ENCODE results near the gene RCVRN. TPM values are rescaled to one million over a fixed set of nuclear protein-coding genes. Genes with fewer than 3 reads are reported as not detected.
A peak's percentile ranks its signal among the peaks of the same experiment; 100 is the strongest.

Gene RCVRN
- polyA plus RNA-seq, 6 donors from 2014 or later: not detected

DNA sequence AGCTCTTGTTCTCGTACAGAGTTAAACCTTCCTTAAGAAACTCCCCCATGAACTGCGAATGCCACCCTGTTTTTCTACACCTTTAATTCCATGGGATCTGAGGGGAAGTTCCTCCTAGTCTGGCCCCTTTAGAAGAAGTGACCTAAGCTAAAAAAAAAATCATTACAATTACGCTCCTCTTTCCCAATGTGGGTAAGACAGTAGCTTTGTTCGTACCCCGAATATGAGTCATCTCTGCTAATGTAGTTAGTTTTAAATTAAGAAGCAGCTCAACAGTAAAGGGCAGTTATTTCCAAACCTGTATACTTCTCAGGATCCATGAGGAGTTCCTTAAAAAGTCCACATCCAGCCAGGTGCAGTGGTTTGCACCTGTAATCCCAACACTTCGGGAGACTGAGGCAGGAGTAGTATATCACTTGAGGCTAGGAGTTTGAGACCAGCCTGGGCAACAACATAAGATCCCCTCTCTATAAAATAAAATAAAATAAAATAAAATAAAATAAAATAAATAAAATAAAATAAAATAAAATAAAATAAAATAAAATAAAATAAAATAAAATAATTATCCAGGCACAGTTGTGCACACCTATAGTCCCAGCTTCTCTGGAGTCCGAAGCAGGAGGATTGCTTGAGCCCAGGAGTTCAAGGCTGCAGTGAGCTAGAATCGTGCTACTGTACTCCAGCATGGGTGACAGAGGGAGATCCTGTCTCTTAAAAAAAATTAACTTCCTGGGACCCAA lies 26.1 kb downstream of the RCVRN start:
- H3K9me3 Mint-ChIP-seq: peaks cover 4 to 30% (median 16%) of the 10 kb centered on the region in 7 donors
- H3K4me1 Mint-ChIP-seq: peaks cover 0 to 5% (median 0%) of the 10 kb centered on the region in 3 donors
- H3K27me3 Mint-ChIP-seq: peaks cover 10 to 21% (median 15%) of the 10 kb centered on the region in 3 donors
- no peak overlapping the region for H3K27ac Mint-ChIP-seq
- ATAC-seq (ENCODE audit: low read depth in 2 of 2) (no peak), DNase-seq (no peak)
- H3K36me3 Mint-ChIP-seq: peaks cover 0 to 10% of the 10 kb centered on the region in 2 donors
- no peak overlapping the region for H3K4me3 Mint-ChIP-seq

DNA sequence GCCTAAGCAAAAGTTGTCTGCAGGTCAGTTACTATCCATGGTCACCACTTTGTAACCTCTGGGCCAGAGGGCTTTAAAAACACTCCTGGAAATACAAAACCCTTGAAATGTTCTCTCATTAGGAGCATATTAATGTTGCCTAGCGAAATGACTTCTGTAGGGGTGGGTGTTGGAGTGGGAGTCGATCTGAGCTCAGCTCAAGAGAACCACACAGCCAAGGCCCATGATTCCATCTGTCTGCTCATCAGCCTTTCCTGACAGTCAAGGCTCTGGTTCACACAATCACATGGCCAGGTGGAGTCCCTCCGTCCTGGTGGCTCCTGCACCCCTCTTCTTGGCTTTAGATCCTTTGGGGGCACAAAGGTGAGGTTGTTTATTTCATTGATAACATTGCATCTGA lies 26.7 kb downstream of the RCVRN start:
- no peak for DNase-seq
- Mint-ChIP-seq H3K4me3 (no peak overlapping the region), H3K4me1 (peaks cover 0 to 5% (median 0%) of the 10 kb centered on the region in 3 donors), H3K27ac (no peak overlapping the region), H3K36me3 (peaks cover 0 to 6% of the 10 kb centered on the region in 2 donors), H3K27me3 (peaks cover 10 to 21% (median 15%) of the 10 kb centered on the region in 3 donors), H3K9me3 (peaks cover 4 to 24% (median 13%) of the 10 kb centered on the region in 7 donors)
- ATAC-seq (ENCODE audit: low read depth in 2 of 2): no peak

DNA sequence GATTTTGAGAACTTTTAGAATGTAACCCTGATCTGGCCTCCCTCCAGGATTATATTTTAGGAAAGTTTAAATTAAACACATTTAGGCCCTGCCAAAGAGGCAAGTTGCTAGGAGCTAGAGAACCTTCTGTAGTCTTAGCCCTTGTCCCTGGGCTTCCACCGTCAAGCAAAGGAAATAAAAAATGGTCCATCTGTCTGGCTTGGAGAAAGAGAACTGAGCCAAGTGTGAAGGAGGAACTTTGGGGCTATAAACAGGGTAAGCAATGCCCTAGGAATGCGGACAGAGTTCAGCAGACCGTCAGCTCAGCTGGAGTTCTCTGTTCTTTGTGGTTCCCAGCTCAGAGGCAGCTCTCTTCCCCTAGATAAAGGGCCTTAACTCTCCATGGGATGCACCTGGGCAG lies 29.6 kb downstream of the RCVRN start:
- Mint-ChIP-seq H3K27ac (no peak overlapping the region), H3K9me3 (peaks cover 0 to 5% (median under 1%) of the 10 kb centered on the region in 7 donors), H3K4me1 (peaks cover 0 to under 1% (median 0%) of the 10 kb centered on the region in 3 donors), H3K27me3 (peaks cover 21 to 23% (median 22%) of the 10 kb centered on the region in 3 donors), H3K4me3 (no peak overlapping the region), H3K36me3 (no peaks in the 10 kb centered on the region)
- ATAC-seq (ENCODE audit: low read depth in 2 of 2): no peak
- no peak for DNase-seq

DNA sequence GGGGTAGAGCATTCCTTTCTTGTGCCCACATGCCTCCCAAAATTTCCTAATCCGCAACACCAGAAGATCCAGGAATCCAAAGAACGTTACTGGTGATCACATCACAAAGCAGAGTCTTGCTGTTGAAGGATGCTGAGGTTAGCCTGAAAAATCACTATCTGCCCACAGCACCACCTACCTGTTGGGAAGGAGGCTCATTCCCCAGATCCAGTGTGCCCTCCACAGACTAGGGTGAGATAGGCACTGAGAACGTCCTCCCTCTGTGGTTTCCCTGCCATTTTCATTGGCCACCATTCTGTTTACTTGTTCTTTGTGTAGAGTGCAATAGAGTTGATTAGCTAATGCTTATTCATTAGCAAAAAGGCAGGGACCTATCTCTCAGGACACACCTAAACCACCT lies 30.3 kb downstream of the RCVRN start:
- peaks cover 0 to 3% (median 0%) of the 10 kb centered on the region in 7 donors for H3K9me3 Mint-ChIP-seq
- no peaks in the 10 kb centered on the region for H3K36me3 Mint-ChIP-seq
- no peak for DNase-seq
- ATAC-seq (ENCODE audit: low read depth in 2 of 2): no peak
- no peak overlapping the region for H3K4me3 Mint-ChIP-seq
- peaks cover 19 to 24% (median 21%) of the 10 kb centered on the region in 3 donors for H3K27me3 Mint-ChIP-seq
- no peak overlapping the region for H3K27ac Mint-ChIP-seq
- H3K4me1 Mint-ChIP-seq: no peaks in the 10 kb centered on the region

DNA sequence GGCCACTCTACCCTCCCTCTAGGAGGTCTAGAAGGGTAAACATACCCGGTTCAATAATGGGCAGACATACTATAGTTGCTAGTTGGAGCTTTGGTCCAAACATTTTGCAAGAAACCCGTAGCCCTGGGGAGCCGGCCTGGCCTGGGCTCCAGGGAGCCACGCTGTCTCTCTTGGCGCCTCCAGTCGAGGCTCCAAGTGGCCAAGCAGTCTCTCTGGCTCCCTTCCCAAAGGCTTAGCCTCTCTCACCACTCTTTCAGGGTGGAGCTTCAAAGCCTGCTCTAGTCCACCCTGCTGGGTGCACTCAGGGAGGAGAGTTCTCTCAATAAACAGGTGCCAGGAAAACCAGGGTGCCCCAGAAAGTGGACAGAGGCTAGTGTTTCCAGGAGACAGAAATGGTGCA lies 32.2 kb downstream of the RCVRN start:
- no peak overlapping the region for H3K4me3 Mint-ChIP-seq
- peaks cover 22 to 40% (median 27%) of the 10 kb centered on the region in 3 donors for H3K27me3 Mint-ChIP-seq
- H3K9me3 Mint-ChIP-seq: peaks cover 0 to 2% (median 0%) of the 10 kb centered on the region in 7 donors
- H3K36me3 Mint-ChIP-seq: no peaks in the 10 kb centered on the region
- H3K4me1 Mint-ChIP-seq: no peaks in the 10 kb centered on the region
- no peak overlapping the region for H3K27ac Mint-ChIP-seq
- no peak for DNase-seq
- no peak for ATAC-seq (ENCODE audit: low read depth in 2 of 2)

DNA sequence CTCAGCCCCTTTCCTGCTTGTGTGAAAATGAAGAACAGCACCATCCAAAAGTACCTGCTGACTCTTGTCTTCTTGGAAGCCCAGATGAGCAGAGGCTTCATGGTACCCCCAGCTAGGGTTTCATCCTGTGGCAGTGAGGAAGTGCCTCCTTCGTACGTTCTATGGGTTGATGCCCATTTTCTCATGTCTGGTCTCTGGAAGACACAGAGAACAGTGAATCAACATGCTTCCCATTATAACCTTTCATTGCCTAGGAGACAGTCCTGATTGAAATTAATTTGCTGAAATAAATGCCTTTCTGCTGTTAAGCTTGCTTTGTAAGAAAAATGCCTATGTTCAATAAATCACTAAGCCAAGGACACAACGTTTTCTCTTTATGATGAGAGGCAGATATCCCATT lies 36.5 kb downstream of the RCVRN start:
- no peak for ATAC-seq (ENCODE audit: low read depth in 2 of 2)
- peaks cover 0 to 8% (median 3%) of the 10 kb centered on the region in 7 donors for H3K9me3 Mint-ChIP-seq
- DNase-seq: no peak
- H3K36me3 Mint-ChIP-seq: no peaks in the 10 kb centered on the region
- peaks cover 13 to 47% (median 21%) of the 10 kb centered on the region in 3 donors for H3K27me3 Mint-ChIP-seq
- H3K4me3 Mint-ChIP-seq: no peak overlapping the region
- no peak overlapping the region for H3K27ac Mint-ChIP-seq
- H3K4me1 Mint-ChIP-seq: no peaks in the 10 kb centered on the region

DNA sequence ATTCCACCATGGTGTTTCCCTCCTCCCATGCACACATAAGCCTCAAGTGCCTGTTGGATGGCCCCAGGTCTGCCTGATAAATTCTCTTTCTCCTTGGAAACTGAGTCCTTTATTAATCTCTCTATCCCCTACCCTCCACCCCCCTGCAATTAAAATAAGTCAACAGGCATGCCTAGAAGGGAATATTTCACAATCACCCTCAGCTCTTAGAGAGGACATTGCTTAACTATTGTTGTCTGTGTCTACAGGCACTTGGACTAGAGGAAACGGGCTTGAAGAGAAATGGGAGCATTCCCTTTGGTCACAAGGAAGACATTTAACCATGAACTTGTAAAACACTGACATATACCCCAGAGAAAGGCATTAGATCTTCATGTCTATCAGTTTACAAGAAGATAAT lies 39.5 kb downstream of the RCVRN start:
- Mint-ChIP-seq H3K4me3 (no peak overlapping the region), H3K27me3 (peaks cover 14 to 38% (median 21%) of the 10 kb centered on the region in 3 donors), H3K36me3 (no peaks in the 10 kb centered on the region), H3K27ac (no peak overlapping the region), H3K4me1 (no peaks in the 10 kb centered on the region), H3K9me3 (peaks cover 6 to 30% (median 10%) of the 10 kb centered on the region in 7 donors)
- no peak for DNase-seq
- ATAC-seq (ENCODE audit: low read depth in 2 of 2): no peak

DNA sequence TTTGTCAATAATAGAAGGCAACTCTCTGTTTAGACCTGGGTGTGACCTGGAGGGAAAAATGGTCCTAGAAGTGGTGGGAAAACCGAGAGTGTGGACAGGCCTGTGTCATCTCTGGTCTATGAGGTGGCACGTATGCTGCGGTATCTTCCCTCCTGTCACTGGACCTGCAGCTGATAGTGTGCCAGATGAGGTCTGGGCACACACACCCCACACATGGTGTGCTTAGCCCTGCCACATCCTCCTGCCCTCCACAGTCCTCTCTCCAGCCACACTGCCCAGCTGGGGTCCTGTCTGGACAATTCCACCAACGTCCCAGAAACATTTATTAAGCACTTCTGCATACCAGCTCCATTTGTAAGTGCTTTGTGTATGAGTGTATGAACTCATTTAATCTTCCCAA lies 42.1 kb downstream of the RCVRN start:
- no peaks in the 10 kb centered on the region for H3K4me1 Mint-ChIP-seq
- no peaks in the 10 kb centered on the region for H3K36me3 Mint-ChIP-seq
- no peak overlapping the region for H3K27ac Mint-ChIP-seq
- H3K27me3 Mint-ChIP-seq: peaks cover 10 to 21% (median 11%) of the 10 kb centered on the region in 3 donors
- DNase-seq: no peak
- H3K9me3 Mint-ChIP-seq: peaks cover 8 to 51% (median 16%) of the 10 kb centered on the region in 7 donors
- no peak overlapping the region for H3K4me3 Mint-ChIP-seq
- no peak for ATAC-seq (ENCODE audit: low read depth in 2 of 2)

DNA sequence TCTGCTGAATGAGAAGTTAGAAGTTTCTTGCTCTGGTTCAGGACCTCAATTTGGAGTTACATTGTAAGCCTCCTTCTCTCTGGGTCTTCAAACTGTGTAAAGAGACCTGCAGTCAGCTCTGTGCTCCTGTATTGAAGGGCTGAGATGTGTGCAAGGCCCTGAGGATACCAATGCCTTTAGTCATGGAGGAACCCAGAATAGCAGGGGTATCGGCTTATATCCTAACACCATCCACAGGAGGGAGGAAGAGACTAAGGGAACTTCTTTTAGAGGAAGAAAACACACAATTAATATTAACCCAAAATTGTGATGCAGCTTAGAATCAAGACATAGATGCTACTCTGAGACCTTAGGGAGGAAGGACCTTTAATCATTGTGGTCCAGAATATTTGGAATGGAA lies 42.9 kb downstream of the RCVRN start:
- H3K9me3 Mint-ChIP-seq: peaks cover 8 to 58% (median 16%) of the 10 kb centered on the region in 7 donors

DNA sequence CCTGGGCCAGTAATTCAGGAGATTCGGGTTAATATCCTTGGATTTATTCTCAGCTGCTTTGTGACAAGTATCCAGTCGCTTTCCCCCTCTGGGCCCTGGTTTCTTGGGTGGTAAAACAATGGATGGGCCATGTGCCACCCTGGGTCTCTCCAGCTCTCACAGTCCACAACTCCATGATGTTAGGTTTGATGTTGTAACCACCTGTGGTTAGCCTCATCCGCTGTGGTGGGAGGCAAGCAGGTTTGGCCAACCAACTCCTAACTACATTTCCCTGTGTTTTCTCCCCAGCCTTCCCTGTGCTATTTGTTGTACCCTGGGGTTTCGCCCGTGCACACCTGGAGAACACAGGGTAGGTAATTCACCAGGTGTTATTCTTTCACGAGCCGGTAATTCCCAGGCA lies 44.2 kb downstream of the RCVRN start:
- DNase-seq: no peak
- Mint-ChIP-seq H3K27ac (no peak overlapping the region), H3K9me3 (peaks cover 8 to 62% (median 16%) of the 10 kb centered on the region in 7 donors)

More for the DNA sequence above, 42.9 kb downstream of the RCVRN start:
- Mint-ChIP-seq H3K4me1 (no peaks in the 10 kb centered on the region), H3K27me3 (peaks cover 7 to 16% (median 14%) of the 10 kb centered on the region in 3 donors), H3K4me3 (no peak overlapping the region), H3K36me3 (no peaks in the 10 kb centered on the region), H3K27ac (no peak overlapping the region)
- ATAC-seq (ENCODE audit: low read depth in 2 of 2): no peak
- DNase-seq: no peak

DNA sequence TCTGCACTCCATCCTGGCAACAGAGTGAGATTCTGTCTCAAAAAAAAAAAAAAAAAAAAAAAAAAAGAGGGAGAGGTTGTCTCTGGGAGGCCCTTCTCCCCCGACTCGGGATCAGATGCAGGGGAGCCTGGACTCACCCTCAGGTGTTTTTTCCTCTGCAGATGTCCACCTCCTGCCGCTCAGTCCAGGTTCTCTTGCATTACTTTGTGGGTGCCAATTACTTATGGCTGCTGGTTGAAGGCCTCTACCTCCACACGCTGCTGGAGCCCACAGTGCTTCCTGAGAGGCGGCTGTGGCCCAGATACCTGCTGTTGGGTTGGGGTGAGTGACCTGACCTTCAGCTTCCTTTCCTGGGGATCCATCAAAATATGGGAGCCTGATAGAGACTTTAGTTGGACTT lies 45.3 kb downstream of the RCVRN start:
- Mint-ChIP-seq H3K27me3 (peaks cover under 1 to 17% (median 8%) of the 10 kb centered on the region in 3 donors), H3K27ac (no peak overlapping the region), H3K4me1 (no peaks in the 10 kb centered on the region), H3K9me3 (peaks cover 5 to 62% (median 14%) of the 10 kb centered on the region in 7 donors), H3K4me3 (no peak overlapping the region), H3K36me3 (no peaks in the 10 kb centered on the region)
- ATAC-seq (ENCODE audit: low read depth in 2 of 2) (no peak), DNase-seq (no peak)

More for the DNA sequence above, 44.2 kb downstream of the RCVRN start:
- Mint-ChIP-seq H3K4me3 (no peak overlapping the region), H3K4me1 (no peaks in the 10 kb centered on the region), H3K36me3 (no peaks in the 10 kb centered on the region), H3K27me3 (peaks cover 7 to 17% (median 16%) of the 10 kb centered on the region in 3 donors)
- ATAC-seq (ENCODE audit: low read depth in 2 of 2): no peak

DNA sequence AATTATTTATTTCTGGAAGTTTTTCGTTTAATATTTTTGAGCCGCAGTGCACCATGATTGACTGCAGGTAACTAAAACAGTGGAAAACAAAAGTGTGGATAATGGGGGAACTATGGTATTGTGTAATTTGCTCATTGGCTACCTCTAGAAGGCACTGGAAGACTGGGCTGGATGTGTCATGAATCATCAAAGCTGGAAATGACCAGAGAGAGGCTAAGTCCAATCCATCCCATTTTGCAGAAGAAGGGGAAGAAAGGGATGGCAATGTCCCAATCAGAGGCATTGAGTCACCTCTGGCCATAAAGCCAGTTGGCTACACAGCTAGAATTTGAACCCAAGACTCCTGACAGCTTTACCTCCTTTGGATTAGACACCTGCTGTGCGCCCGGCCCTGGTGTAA lies 50.0 kb downstream of the RCVRN start:
- ATAC-seq (ENCODE audit: low read depth in 2 of 2) (no peak), DNase-seq (no peak)
- H3K4me1 Mint-ChIP-seq: no peaks in the 10 kb centered on the region
- H3K36me3 Mint-ChIP-seq: no peaks in the 10 kb centered on the region
- H3K27ac Mint-ChIP-seq: no peak overlapping the region
- H3K4me3 Mint-ChIP-seq: no peak overlapping the region
- H3K9me3 Mint-ChIP-seq: peaks cover 0 to 32% (median 7%) of the 10 kb centered on the region in 7 donors
- peaks cover 8 to 16% (median 9%) of the 10 kb centered on the region in 3 donors for H3K27me3 Mint-ChIP-seq

DNA sequence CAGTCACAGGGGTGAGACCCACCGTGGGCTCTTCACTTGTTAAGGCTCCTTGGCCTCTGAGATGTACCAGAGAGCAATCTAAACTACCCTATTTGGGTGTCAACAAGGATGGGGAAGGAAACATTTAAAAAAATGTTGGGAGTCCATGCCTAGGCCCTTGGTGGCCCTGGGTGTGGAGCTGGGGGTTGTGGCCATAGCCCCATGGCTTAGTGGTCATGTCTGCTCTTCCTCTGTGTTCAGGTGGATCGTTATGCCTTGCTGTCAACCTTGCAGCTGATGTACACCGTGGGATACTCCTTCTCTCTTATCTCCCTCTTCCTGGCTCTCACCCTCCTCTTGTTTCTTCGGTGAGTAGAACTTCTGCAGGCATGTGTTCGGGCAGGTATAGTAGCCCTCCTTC lies 50.8 kb downstream of the RCVRN start:
- no peaks in the 10 kb centered on the region for H3K4me1 Mint-ChIP-seq
- DNase-seq: no peak
- ATAC-seq (ENCODE audit: low read depth in 2 of 2): no peak
- peaks cover 0 to 29% (median 7%) of the 10 kb centered on the region in 7 donors for H3K9me3 Mint-ChIP-seq
- H3K36me3 Mint-ChIP-seq: no peaks in the 10 kb centered on the region
- H3K27ac Mint-ChIP-seq: no peak overlapping the region
- peak overlapping the region in 1 of 8 donors; percentile 16 for H3K4me3 Mint-ChIP-seq
- peaks cover 8 to 16% (median 9%) of the 10 kb centered on the region in 3 donors for H3K27me3 Mint-ChIP-seq

DNA sequence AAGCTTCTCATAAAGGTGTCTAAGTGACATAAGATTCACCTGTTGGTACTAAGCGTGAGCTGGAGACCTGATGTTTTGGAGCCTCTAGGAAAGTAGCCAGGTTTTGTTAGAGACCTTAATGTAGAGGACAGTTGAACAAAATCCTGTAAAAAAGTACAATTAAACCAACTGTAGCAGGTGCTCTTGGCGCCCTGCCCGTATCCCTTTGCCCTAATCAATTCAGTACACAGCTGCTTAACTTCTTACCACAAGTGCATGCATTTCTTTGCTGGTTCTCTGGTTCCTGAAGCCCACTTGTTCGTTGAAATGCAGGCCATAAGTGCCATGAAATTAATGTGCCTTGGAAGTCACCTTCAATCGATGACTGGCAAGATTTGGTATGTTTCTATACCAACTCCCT lies 54.9 kb downstream of the RCVRN start:
- Mint-ChIP-seq H3K4me3 (no peak overlapping the region), H3K36me3 (no peaks in the 10 kb centered on the region), H3K4me1 (no peaks in the 10 kb centered on the region), H3K27me3 (peaks cover 9 to 29% (median 13%) of the 10 kb centered on the region in 3 donors), H3K27ac (no peak overlapping the region), H3K9me3 (peaks cover 0 to 6% (median 0%) of the 10 kb centered on the region in 7 donors)
- no peak for DNase-seq
- no peak for ATAC-seq (ENCODE audit: low read depth in 2 of 2)

All from naive B cell (primary cell).